ENCODE data around the gene NRARP.

- TF ChIP-seq ZNF600 (tag by site-specific recombination; IDR thresholded peaks at IDR 0.05) (no peak), ZNF133 (tag by site-specific recombination; IDR thresholded peaks at IDR 0.05) (no peak), ZNF248 (tag by site-specific recombination; IDR thresholded peaks at IDR 0.05) (no peak), ZNF24 (tag by site-specific recombination; IDR thresholded peaks at IDR 0.05) (no peak), ZNF121 (tag by site-specific recombination; IDR thresholded peaks at IDR 0.05) (no peak), ZNF560 (tag by site-specific recombination; IDR thresholded peaks at IDR 0.05; ENCODE audit: borderline replicate concordance) (no peak), ZNF274 (IDR thresholded peaks at IDR 0.05; ENCODE audit: low read length) (no peak), ZNF274 (tag by site-specific recombination; IDR thresholded peaks at IDR 0.05; ENCODE audit: borderline replicate concordance) (no peak), ZNF561 (tag by site-specific recombination; IDR thresholded peaks at IDR 0.05; ENCODE audit: borderline replicate concordance) (no peak)
- TF ChIP-seq, protein P1, sequence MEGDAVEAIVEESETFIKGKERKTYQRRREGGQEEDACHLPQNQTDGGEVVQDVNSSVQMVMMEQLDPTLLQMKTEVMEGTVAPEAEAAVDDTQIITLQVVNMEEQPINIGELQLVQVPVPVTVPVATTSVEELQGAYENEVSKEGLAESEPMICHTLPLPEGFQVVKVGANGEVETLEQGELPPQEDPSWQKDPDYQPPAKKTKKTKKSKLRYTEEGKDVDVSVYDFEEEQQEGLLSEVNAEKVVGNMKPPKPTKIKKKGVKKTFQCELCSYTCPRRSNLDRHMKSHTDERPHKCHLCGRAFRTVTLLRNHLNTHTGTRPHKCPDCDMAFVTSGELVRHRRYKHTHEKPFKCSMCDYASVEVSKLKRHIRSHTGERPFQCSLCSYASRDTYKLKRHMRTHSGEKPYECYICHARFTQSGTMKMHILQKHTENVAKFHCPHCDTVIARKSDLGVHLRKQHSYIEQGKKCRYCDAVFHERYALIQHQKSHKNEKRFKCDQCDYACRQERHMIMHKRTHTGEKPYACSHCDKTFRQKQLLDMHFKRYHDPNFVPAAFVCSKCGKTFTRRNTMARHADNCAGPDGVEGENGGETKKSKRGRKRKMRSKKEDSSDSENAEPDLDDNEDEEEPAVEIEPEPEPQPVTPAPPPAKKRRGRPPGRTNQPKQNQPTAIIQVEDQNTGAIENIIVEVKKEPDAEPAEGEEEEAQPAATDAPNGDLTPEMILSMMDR (tag by site-specific recombination; IDR thresholded peaks at IDR 0.05): no peak
- TF ChIP-seq, protein P2, sequence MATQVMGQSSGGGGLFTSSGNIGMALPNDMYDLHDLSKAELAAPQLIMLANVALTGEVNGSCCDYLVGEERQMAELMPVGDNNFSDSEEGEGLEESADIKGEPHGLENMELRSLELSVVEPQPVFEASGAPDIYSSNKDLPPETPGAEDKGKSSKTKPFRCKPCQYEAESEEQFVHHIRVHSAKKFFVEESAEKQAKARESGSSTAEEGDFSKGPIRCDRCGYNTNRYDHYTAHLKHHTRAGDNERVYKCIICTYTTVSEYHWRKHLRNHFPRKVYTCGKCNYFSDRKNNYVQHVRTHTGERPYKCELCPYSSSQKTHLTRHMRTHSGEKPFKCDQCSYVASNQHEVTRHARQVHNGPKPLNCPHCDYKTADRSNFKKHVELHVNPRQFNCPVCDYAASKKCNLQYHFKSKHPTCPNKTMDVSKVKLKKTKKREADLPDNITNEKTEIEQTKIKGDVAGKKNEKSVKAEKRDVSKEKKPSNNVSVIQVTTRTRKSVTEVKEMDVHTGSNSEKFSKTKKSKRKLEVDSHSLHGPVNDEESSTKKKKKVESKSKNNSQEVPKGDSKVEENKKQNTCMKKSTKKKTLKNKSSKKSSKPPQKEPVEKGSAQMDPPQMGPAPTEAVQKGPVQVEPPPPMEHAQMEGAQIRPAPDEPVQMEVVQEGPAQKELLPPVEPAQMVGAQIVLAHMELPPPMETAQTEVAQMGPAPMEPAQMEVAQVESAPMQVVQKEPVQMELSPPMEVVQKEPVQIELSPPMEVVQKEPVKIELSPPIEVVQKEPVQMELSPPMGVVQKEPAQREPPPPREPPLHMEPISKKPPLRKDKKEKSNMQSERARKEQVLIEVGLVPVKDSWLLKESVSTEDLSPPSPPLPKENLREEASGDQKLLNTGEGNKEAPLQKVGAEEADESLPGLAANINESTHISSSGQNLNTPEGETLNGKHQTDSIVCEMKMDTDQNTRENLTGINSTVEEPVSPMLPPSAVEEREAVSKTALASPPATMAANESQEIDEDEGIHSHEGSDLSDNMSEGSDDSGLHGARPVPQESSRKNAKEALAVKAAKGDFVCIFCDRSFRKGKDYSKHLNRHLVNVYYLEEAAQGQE (tag by site-specific recombination; IDR thresholded peaks at IDR 0.05): no peak
- TF ChIP-seq, protein P3, sequence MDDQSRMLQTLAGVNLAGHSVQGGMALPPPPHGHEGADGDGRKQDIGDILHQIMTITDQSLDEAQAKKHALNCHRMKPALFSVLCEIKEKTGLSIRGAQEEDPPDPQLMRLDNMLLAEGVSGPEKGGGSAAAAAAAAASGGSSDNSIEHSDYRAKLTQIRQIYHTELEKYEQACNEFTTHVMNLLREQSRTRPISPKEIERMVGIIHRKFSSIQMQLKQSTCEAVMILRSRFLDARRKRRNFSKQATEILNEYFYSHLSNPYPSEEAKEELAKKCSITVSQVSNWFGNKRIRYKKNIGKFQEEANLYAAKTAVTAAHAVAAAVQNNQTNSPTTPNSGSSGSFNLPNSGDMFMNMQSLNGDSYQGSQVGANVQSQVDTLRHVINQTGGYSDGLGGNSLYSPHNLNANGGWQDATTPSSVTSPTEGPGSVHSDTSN (CRISPR knock-in tag; IDR thresholded peaks at IDR 0.05): no peak
- TF ChIP-seq, protein P4, sequence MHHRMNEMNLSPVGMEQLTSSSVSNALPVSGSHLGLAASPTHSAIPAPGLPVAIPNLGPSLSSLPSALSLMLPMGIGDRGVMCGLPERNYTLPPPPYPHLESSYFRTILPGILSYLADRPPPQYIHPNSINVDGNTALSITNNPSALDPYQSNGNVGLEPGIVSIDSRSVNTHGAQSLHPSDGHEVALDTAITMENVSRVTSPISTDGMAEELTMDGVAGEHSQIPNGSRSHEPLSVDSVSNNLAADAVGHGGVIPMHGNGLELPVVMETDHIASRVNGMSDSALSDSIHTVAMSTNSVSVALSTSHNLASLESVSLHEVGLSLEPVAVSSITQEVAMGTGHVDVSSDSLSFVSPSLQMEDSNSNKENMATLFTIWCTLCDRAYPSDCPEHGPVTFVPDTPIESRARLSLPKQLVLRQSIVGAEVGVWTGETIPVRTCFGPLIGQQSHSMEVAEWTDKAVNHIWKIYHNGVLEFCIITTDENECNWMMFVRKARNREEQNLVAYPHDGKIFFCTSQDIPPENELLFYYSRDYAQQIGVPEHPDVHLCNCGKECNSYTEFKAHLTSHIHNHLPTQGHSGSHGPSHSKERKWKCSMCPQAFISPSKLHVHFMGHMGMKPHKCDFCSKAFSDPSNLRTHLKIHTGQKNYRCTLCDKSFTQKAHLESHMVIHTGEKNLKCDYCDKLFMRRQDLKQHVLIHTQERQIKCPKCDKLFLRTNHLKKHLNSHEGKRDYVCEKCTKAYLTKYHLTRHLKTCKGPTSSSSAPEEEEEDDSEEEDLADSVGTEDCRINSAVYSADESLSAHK (tag by site-specific recombination; IDR thresholded peaks at IDR 0.05): no peak
Measured at GRCh38 chr9:137306066-137306849, 4.2 kb upstream of the NRARP start.
